Measurements from ENCODE around the gene ARF4. TPM values are rescaled to one million over a fixed set of nuclear protein-coding genes. Genes with fewer than 3 reads are reported as not detected.

The ARF4 gene
- total RNA-seq, 1 donor from 2014 or later: 161 TPM

- no peaks in the 10 kb centered on the region for H3K27me3 Mint-ChIP-seq (ENCODE audit: unreplicated experiment)
- H3K27ac Mint-ChIP-seq (ENCODE audit: unreplicated experiment): peak overlapping the region; percentile 14
- peaks cover 3% of the 10 kb centered on the region for H3K36me3 Mint-ChIP-seq (ENCODE audit: low read depth, unreplicated experiment)
- TF ChIP-seq CTCF (IDR thresholded peaks at IDR 0.05; ENCODE audit: unreplicated experiment): no peak
- no peak overlapping the region for H3K4me3 Mint-ChIP-seq (ENCODE audit: unreplicated experiment)
- H3K9me3 Mint-ChIP-seq (ENCODE audit: unreplicated experiment): no peaks in the 10 kb centered on the region
- DNase-seq (ENCODE audit: low spot score): no peak
- peaks cover 3% of the 10 kb centered on the region for H3K4me1 Mint-ChIP-seq (ENCODE audit: unreplicated experiment)
Observed at GRCh38 chr3:57583544-57583943, 13.6 kb downstream of the ARF4 start.

DNA sequence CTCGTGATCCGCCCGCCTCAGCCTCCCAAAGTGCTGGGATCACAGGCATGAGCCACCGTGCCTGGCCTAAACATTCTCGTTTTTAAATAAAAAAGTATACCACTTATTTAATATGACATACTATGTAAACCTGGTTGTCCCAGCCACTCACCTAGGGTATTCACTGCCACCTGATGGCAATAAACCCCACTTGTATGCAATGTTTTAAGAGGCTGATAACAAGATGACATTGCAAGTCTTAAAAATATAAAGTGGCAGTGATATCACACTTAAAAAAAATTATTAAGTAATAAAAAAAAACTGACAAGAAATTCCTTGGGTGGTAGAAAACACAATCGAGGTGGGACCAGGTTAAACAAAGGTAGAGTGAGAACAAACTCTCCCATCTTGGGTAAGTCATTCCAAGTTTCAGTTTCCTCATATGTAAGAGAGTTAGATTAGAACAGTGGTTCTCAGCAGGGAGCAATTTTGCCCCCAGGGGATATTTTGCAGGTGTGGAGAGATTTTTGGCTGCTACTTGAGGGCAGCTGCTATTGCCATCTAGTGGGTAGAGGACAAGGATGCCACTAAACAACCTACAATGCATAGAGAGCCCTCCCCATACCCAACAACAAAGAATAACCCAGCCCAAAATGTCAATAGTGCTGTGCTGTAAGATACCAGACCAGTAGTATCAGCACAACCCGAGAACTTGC is 14.5 kb downstream of the ARF4 start:
- Mint-ChIP-seq H3K9me3 (ENCODE audit: unreplicated experiment) (no peaks in the 10 kb centered on the region), H3K4me1 (ENCODE audit: unreplicated experiment) (peaks cover 3% of the 10 kb centered on the region), H3K27me3 (ENCODE audit: unreplicated experiment) (no peaks in the 10 kb centered on the region), H3K36me3 (ENCODE audit: low read depth, unreplicated experiment) (peaks cover 3% of the 10 kb centered on the region), H3K4me3 (ENCODE audit: unreplicated experiment) (peak overlapping the region; percentile 37), H3K27ac (ENCODE audit: unreplicated experiment) (no peak overlapping the region)
- TF ChIP-seq CTCF (IDR thresholded peaks at IDR 0.05; ENCODE audit: unreplicated experiment): no peak
- DNase-seq (ENCODE audit: low spot score): no peak

- no peaks in the 10 kb centered on the region for H3K27me3 Mint-ChIP-seq (ENCODE audit: unreplicated experiment)
- TF ChIP-seq CTCF (IDR thresholded peaks at IDR 0.05; ENCODE audit: unreplicated experiment): no peak
- no peak for DNase-seq (ENCODE audit: low spot score)
- H3K4me3 Mint-ChIP-seq (ENCODE audit: unreplicated experiment): no peak overlapping the region
- H3K9me3 Mint-ChIP-seq (ENCODE audit: unreplicated experiment): no peaks in the 10 kb centered on the region
- H3K36me3 Mint-ChIP-seq (ENCODE audit: low read depth, unreplicated experiment): peaks cover 11% of the 10 kb centered on the region
- no peaks in the 10 kb centered on the region for H3K4me1 Mint-ChIP-seq (ENCODE audit: unreplicated experiment)
- H3K27ac Mint-ChIP-seq (ENCODE audit: unreplicated experiment): no peak overlapping the region
Observed at GRCh38 chr3:57577801-57578200, 19.3 kb downstream of the ARF4 start.

- H3K27me3 Mint-ChIP-seq (ENCODE audit: unreplicated experiment): no peaks in the 10 kb centered on the region
- H3K9me3 Mint-ChIP-seq (ENCODE audit: unreplicated experiment): no peaks in the 10 kb centered on the region
- H3K4me3 Mint-ChIP-seq (ENCODE audit: unreplicated experiment): no peak overlapping the region
- no peak for TF ChIP-seq CTCF (IDR thresholded peaks at IDR 0.05; ENCODE audit: unreplicated experiment)
- no peak overlapping the region for H3K27ac Mint-ChIP-seq (ENCODE audit: unreplicated experiment)
- no peaks in the 10 kb centered on the region for H3K4me1 Mint-ChIP-seq (ENCODE audit: unreplicated experiment)
- no peak for DNase-seq (ENCODE audit: low spot score)
- H3K36me3 Mint-ChIP-seq (ENCODE audit: low read depth, unreplicated experiment): peaks cover 17% of the 10 kb centered on the region
Observed at GRCh38 chr3:57575966-57576626, 21.0 kb downstream of the ARF4 start.

- H3K4me1 Mint-ChIP-seq (ENCODE audit: unreplicated experiment): no peaks in the 10 kb centered on the region
- TF ChIP-seq CTCF (IDR thresholded peaks at IDR 0.05; ENCODE audit: unreplicated experiment): no peak
- H3K36me3 Mint-ChIP-seq (ENCODE audit: low read depth, unreplicated experiment): peaks cover 21% of the 10 kb centered on the region
- H3K27me3 Mint-ChIP-seq (ENCODE audit: unreplicated experiment): no peaks in the 10 kb centered on the region
- no peak overlapping the region for H3K27ac Mint-ChIP-seq (ENCODE audit: unreplicated experiment)
- DNase-seq (ENCODE audit: low spot score): no peak
- H3K9me3 Mint-ChIP-seq (ENCODE audit: unreplicated experiment): no peaks in the 10 kb centered on the region
- H3K4me3 Mint-ChIP-seq (ENCODE audit: unreplicated experiment): no peak overlapping the region
Observed at GRCh38 chr3:57572096-57572495, 25.0 kb downstream of the ARF4 start.

Measured in endothelial cell (in vitro differentiated cells).